ENCODE results near the gene ATOH8.

GRCh38 chr2:85706599-85707296, 47.0 kb upstream of the ATOH8 start:
- TF ChIP-seq GATA2 (IDR thresholded peaks at IDR 0.05; ENCODE audit: low read depth, low read length) (no peak), GATA3 (IDR thresholded peaks at IDR 0.05; ENCODE audit: low read depth, low read length) (no peak)

Measured in SH-SY5Y (cell line).